Left ventricle myocardium inferior (tissue), 1 donor: Measurements from ENCODE around the gene WBP1. TPM values are rescaled to one million over a fixed set of nuclear protein-coding genes. Genes with fewer than 3 reads are reported as not detected.

ENCODE experiments used
- DNase-seq: peaks from one replicate; pipeline ENCODE4 v3.0.0-alpha.2; 2020
- H3K27ac ChIP-seq: fragments of 200-600 bp; replicated peaks from 2 replicates; pipeline ENCODE4 v1.8.0; 2021
- H3K27me3 ChIP-seq: fragments of 200-600 bp; 2 replicates; pipeline ENCODE4 v1.8.0; 2021; ENCODE audit warnings: low read depth
- H3K36me3 ChIP-seq: fragments of 200-600 bp; 2 replicates; pipeline ENCODE4 v1.8.0; 2021
- H3K4me1 ChIP-seq: fragments of 200-600 bp; 2 replicates; pipeline ENCODE4 v1.8.0; 2021
- H3K4me3 ChIP-seq: fragments of 200-600 bp; 2 replicates; pipeline ENCODE4 v1.8.0; 2021; ENCODE audit warnings: mild to moderate bottlenecking, moderate library complexity
- H3K9me3 ChIP-seq: fragments of 200-600 bp; replicated peaks from 2 replicates; pipeline ENCODE4 v1.8.0; 2021
- CTCF ChIP-seq: fragments of 200-600 bp; IDR thresholded peaks from 2 replicates; pipeline ENCODE4 v1.8.0; 2021; ENCODE audit warnings: antibody characterized with exemption, mild to moderate bottlenecking, borderline replicate concordance
- intact Hi-C: fragments of 100-400 bp; cut with micrococcal nuclease; formaldehyde crosslinking; loops from one replicate; pipeline ENCODE4 v1.11.0; 2022
- total RNA-seq: library from RNA; stranded (reverse); fragmentation: NEBNext Ultra II Directional; extraction: Animal tissue kit (Norgen Biotek cat#: 25700); gene quantifications from one replicate; pipeline ENCODE4 v1.2.1, GENCODE V29; 2021
- donor health status: DM: no; HTN: yes; CAD: no; lungs with severe emphysema.

WBP1 gene
- total RNA-seq, 1 donor from 2014 or later = 46.1 TPM

GRCh38 chr2:74488643-74489481 lies 30.6 kb downstream of the WBP1 start:
- DNase-seq = no peak
- intact Hi-C loops = loop anchor here (10.0 kb wide), 1 partner anchor 56 kb away; no protein-coding TSS in a partner anchor
- no peak overlapping the region for H3K4me3 ChIP-seq
- no peak overlapping the region for H3K27ac ChIP-seq
- H3K4me1 ChIP-seq = peaks cover 7% of the 10 kb centered on the region
- H3K9me3 ChIP-seq = no peaks in the 10 kb centered on the region
- TF ChIP-seq CTCF = no peak
- no peaks in the 10 kb centered on the region for H3K27me3 ChIP-seq
- peaks cover 74% of the 10 kb centered on the region for H3K36me3 ChIP-seq

- intact Hi-C loops = loop anchor here (10.0 kb wide), 1 partner anchor 55 kb away; no protein-coding TSS in a partner anchor
- Histone ChIP-seq H3K4me3 (no peak overlapping the region), H3K9me3 (no peaks in the 10 kb centered on the region), H3K27ac (no peak overlapping the region), H3K4me1 (no peaks in the 10 kb centered on the region), H3K36me3 (peaks cover 76% of the 10 kb centered on the region), H3K27me3 (no peaks in the 10 kb centered on the region)
- DNase-seq = no peak
- TF ChIP-seq CTCF = no peak
Measured at GRCh38 chr2:74489906-74490305, 31.7 kb downstream of the WBP1 start.

GRCh38 chr2:74491648-74492544 lies 33.7 kb downstream of the WBP1 start:
- Histone ChIP-seq H3K36me3 (peaks cover 58% of the 10 kb centered on the region), H3K27me3 (peaks cover 3% of the 10 kb centered on the region), H3K9me3 (no peaks in the 10 kb centered on the region), H3K27ac (no peak overlapping the region), H3K4me3 (no peak overlapping the region), H3K4me1 (no peaks in the 10 kb centered on the region)
- no peak for DNase-seq
- TF ChIP-seq CTCF = no peak
- intact Hi-C loops = no loop called here

GRCh38 chr2:74493546-74493945 lies 35.3 kb downstream of the WBP1 start:
- H3K4me1 ChIP-seq = peaks cover 13% of the 10 kb centered on the region
- H3K27ac ChIP-seq = no peak overlapping the region
- H3K9me3 ChIP-seq = no peaks in the 10 kb centered on the region
- H3K36me3 ChIP-seq = peaks cover 48% of the 10 kb centered on the region
- DNase-seq = no peak
- H3K27me3 ChIP-seq = peaks cover 20% of the 10 kb centered on the region
- no peak for TF ChIP-seq CTCF
- intact Hi-C loops = no loop called here
- H3K4me3 ChIP-seq = no peak overlapping the region

- H3K4me1 ChIP-seq = peaks cover 29% of the 10 kb centered on the region
- H3K27ac ChIP-seq = no peak overlapping the region
- no peak for DNase-seq
- H3K36me3 ChIP-seq = peaks cover 36% of the 10 kb centered on the region
- H3K9me3 ChIP-seq = no peaks in the 10 kb centered on the region
- H3K27me3 ChIP-seq = peaks cover 39% of the 10 kb centered on the region
- H3K4me3 ChIP-seq = no peak overlapping the region
- intact Hi-C loops = no loop called here
- no peak for TF ChIP-seq CTCF
Measured at GRCh38 chr2:74495440-74495839, 37.2 kb downstream of the WBP1 start.
